HCT116 (cell line): ENCODE measurements around the gene PTPDC1. TPM values are rescaled to one million over a fixed set of nuclear protein-coding genes. Genes with fewer than 3 reads are reported as not detected.

Experiments used
- ATAC-seq: fragments of 200-7000 bp; cut with Tn5 transposase; 2 replicates; pipeline ENCODE4 v1.9.1; 2020; ENCODE audit warnings: mild to moderate bottlenecking, moderate library complexity
- BruUV-seq: library from RNA; stranded (reverse); fragments of 400-500 nt; replicated peaks from 2 replicates; lab custom pipeline; 2021; lab: Mats Ljungman, UMichigan
- CTCF ChIA-PET: fragments of 300-600 bp; sonication (Branson Sonifier 250); formaldehyde crosslinking; loops from one replicate; lab custom pipeline; 2021; ENCODE audit warnings: antibody characterized with exemption; lab: Charles Lee
- POLR2A ChIA-PET: fragments of 300-600, 350-600 bp; sonication (Branson Sonifier 250); formaldehyde crosslinking; loops from one replicate; lab custom pipeline; 2021; ENCODE audit warnings: antibody characterized with exemption; lab: Charles Lee
- RAD21 ChIA-PET, 2 experiments: fragments of 300-600 bp; sonication (Branson Sonifier 250); formaldehyde crosslinking; loops; one replicate each; lab custom pipeline; 2023; ENCODE audit warnings: low total read pairs in 2 of 2; ENCODE audit not compliant: uncharacterized antibody in 2 of 2, unreplicated experiment in 2 of 2, low non-redundant PET in 1 of 2; lab: Charles Lee
- DNase-seq: peaks from one replicate; pipeline ENCODE4 v3.0.0-alpha.2; 2010; ENCODE audit warnings: low read depth, low spot score
- H2AFZ ChIP-seq: fragments of 200-600 bp; shearing (Covaris generic), sonication (generic); 2 replicates; pipeline ENCODE4 v1.6.1; 2017; ENCODE audit warnings: low read depth, mixed run types, mixed read lengths, antibody characterized with exemption, low read length; ENCODE audit not compliant: poor library complexity, severe bottlenecking
- H3K27ac ChIP-seq: 2 replicates; pipeline ENCODE4 v1.5.1; 2012; ENCODE audit warnings: low read depth, low read length
- H3K27me3 ChIP-seq: fragments of 200-600 bp; sonication (generic); 2 replicates; pipeline ENCODE4 v1.6.1; 2016; ENCODE audit warnings: mixed run types, low read length, mixed read lengths; ENCODE audit not compliant: insufficient read depth
- H3K36me3 ChIP-seq, 2 experiments: fragments of 200-500 bp in 1 of 2; fragments of 200-600 bp in 1 of 2; sonication (Bioruptor generic) in 1 of 2; sonication (generic) in 1 of 2; 2 replicates each; pipeline versions ENCODE4 v1.5.1 to v1.6.1; 2014 to 2016; ENCODE audit warnings: low read length in 2 of 2, inconsistent platforms in 1 of 2, mixed read lengths in 1 of 2, mixed run types in 1 of 2; ENCODE audit not compliant: insufficient read depth in 2 of 2, control insufficient read depth in 1 of 2
- H3K4me1 ChIP-seq, 2 experiments: fragments of 200-600 bp in 1 of 2; sonication (generic) in 1 of 2; 2 replicates each; pipeline versions ENCODE4 v1.5.1 to v1.6.1; 2012 to 2017; ENCODE audit warnings: low read length in 2 of 2, inconsistent platforms in 1 of 2, mild to moderate bottlenecking in 1 of 2, mixed read lengths in 1 of 2, mixed run types in 1 of 2, moderate library complexity in 1 of 2; ENCODE audit not compliant: insufficient read depth in 2 of 2, control insufficient read depth in 1 of 2
- H3K4me2 ChIP-seq: fragments of 200-600 bp; sonication (generic); 2 replicates; pipeline ENCODE4 v1.6.1; 2017; ENCODE audit warnings: mixed run types, low read length, mixed read lengths
- H3K4me3 ChIP-seq, 2 experiments: fragments of 200-600 bp in 1 of 2; sonication (generic) in 1 of 2; replicated peaks in 1 of 2; 2 replicates each; pipeline ENCODE4 v1.5.1; 2011 to 2016; ENCODE audit warnings: low read length in 2 of 2, control low read depth in 1 of 2, low read depth in 1 of 2, mild to moderate bottlenecking in 1 of 2, mixed read lengths in 1 of 2, mixed run types in 1 of 2
- H3K79me2 ChIP-seq: fragments of 200-600 bp; sonication (generic); 2 replicates; pipeline ENCODE4 v1.6.1; 2017; ENCODE audit warnings: mild to moderate bottlenecking, mixed run types, low read length, moderate library complexity, mixed read lengths; ENCODE audit not compliant: insufficient read depth
- H3K9ac ChIP-seq: fragments of 200-600 bp; sonication (generic); 2 replicates; pipeline ENCODE4 v1.6.1; 2016; ENCODE audit warnings: low read length, mixed read lengths
- H3K9me2 ChIP-seq: fragments of 200-600 bp; sonication (generic), shearing (Covaris generic); 2 replicates; pipeline ENCODE4 v1.6.1; 2017; ENCODE audit warnings: mixed run types, mild to moderate bottlenecking, moderate library complexity; ENCODE audit not compliant: insufficient read depth
- H3K9me3 ChIP-seq, 2 experiments: fragments of 200-500 bp in 1 of 2; fragments of 200-600 bp in 1 of 2; sonication (Bioruptor generic) in 1 of 2; sonication (generic) in 1 of 2; 2 replicates each; pipeline ENCODE4 v1.6.1; 2014 to 2017; ENCODE audit warnings: low read length in 2 of 2, mixed read lengths in 2 of 2, inconsistent platforms in 1 of 2, low read depth in 1 of 2, mild to moderate bottlenecking in 1 of 2, mixed run types in 1 of 2, moderate library complexity in 1 of 2; ENCODE audit not compliant: control insufficient read depth in 1 of 2, insufficient read depth in 1 of 2
- H4K20me1 ChIP-seq: fragments of 200-600 bp; sonication (generic), shearing (Covaris generic); 2 replicates; pipeline ENCODE4 v1.6.1; 2017; ENCODE audit warnings: mixed run types, mild to moderate bottlenecking, moderate library complexity; ENCODE audit not compliant: insufficient read depth
- CEBPB ChIP-seq: IDR thresholded peaks from 2 replicates; pipeline ENCODE4 v1.6.1; 2012; ENCODE audit warnings: low read depth
- EGR1 ChIP-seq: IDR thresholded peaks from 2 replicates; pipeline ENCODE4 v1.6.1; 2012; ENCODE audit warnings: low read depth
- EZH2 ChIP-seq: fragments of 200-600 bp; sonication (generic); IDR thresholded peaks from 2 replicates; pipeline ENCODE4 v1.6.1; 2017; ENCODE audit warnings: antibody characterized with exemption, mixed run types
- POLR2AphosphoS5 ChIP-seq: IDR thresholded peaks from 2 replicates; pipeline ENCODE4 v1.6.1; 2011; ENCODE audit warnings: mild to moderate bottlenecking, low read depth, low read length, moderate library complexity
- SIN3A ChIP-seq: IDR thresholded peaks from 2 replicates; pipeline ENCODE4 v1.6.1; 2012; ENCODE audit warnings: low read depth
- TCF7L2 ChIP-seq: IDR thresholded peaks from 2 replicates; pipeline ENCODE4 v1.7.0; 2011; ENCODE audit warnings: borderline replicate concordance, inconsistent platforms; ENCODE audit not compliant: insufficient read depth, insufficient read length; ENCODE audit errors: extremely low read depth
- ZNF274 ChIP-seq: fragments of 200-500 bp; sonication (Bioruptor generic); IDR thresholded peaks from 2 replicates; pipeline ENCODE4 v1.6.1; 2014; ENCODE audit warnings: mild to moderate bottlenecking, low read depth, low read length, inconsistent platforms
- intact Hi-C: fragments of 100-400 bp; cut with micrococcal nuclease; formaldehyde crosslinking; loops from 2 replicates; pipeline ENCODE4 v1.10.0; 2022
- total RNA-seq: library from RNA; stranded (reverse); gene quantifications from one replicate; pipeline ENCODE4 v1.2.1, GENCODE V29; 2021; ENCODE audit not compliant: unreplicated experiment
- TF ChIP-seq, protein P1 (sequence below): IDR thresholded peaks from 2 replicates; pipeline ENCODE4 v1.6.1; 2012; ENCODE audit warnings: low read depth
- TF ChIP-seq, protein P2 (sequence below), 3 experiments: fragments of 200-600 bp in 1 of 3; sonication (generic) in 1 of 3; IDR thresholded peaks in 2 of 3; conservative IDR thresholded peaks in 1 of 3; 2 replicates each; pipeline ENCODE4 v1.5.1; 2012 to 2017; ENCODE audit warnings: low read depth in 2 of 3, low read length in 2 of 3, antibody characterized with exemption in 1 of 3, borderline replicate concordance in 1 of 3, control low read depth in 1 of 3, mild to moderate bottlenecking in 1 of 3, mixed read lengths in 1 of 3, mixed run types in 1 of 3, moderate library complexity in 1 of 3; ENCODE audit not compliant: insufficient read depth in 1 of 3
- TF ChIP-seq, protein P3 (sequence below): IDR thresholded peaks from 2 replicates; pipeline ENCODE4 v1.6.1; 2012

Gene PTPDC1
- total RNA-seq, 1 experiment from 2014 or later = 12.7 TPM

DNA sequence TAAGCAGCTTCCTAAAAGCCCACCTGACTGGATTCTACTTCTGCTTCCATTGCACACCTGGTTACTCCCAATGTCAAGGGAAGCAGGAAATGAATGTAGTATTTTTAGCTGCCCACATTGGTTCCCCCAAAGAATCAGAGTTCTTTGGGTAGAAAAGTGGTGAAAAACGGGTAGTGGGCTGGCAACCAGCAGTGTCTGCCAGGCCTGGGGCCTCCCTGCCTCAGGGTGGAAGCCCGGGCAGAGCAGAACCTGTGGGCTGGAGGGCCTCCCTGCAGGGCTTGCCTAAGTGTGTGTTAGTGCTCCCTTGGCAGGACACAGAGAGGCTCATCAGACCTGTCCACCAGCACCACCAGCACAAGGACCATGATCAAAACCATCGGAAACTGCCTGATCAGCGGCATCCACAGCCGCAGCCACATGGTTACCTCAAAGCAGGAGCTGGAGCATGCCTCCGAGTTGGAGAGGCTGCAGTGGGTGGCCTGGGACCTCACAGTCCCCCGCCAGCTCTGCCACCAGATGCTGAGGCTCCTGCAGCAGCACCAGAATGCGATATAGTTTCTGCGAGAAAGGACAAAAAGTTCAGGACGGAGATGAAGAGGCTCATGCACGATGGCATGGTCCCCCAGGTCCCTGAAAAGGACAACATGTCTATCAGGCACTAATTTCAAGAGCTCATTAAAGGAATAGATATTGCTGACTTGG, 72.2 kb downstream of the PTPDC1 start:
- BruUV-seq = no TSS peak
- 0 out of 2 replicates have a peak overlapping the region, but pooled peaks have one; percentile 8 for H3K4me2 ChIP-seq
- RAD21 ChIA-PET = no interaction called here

DNA sequence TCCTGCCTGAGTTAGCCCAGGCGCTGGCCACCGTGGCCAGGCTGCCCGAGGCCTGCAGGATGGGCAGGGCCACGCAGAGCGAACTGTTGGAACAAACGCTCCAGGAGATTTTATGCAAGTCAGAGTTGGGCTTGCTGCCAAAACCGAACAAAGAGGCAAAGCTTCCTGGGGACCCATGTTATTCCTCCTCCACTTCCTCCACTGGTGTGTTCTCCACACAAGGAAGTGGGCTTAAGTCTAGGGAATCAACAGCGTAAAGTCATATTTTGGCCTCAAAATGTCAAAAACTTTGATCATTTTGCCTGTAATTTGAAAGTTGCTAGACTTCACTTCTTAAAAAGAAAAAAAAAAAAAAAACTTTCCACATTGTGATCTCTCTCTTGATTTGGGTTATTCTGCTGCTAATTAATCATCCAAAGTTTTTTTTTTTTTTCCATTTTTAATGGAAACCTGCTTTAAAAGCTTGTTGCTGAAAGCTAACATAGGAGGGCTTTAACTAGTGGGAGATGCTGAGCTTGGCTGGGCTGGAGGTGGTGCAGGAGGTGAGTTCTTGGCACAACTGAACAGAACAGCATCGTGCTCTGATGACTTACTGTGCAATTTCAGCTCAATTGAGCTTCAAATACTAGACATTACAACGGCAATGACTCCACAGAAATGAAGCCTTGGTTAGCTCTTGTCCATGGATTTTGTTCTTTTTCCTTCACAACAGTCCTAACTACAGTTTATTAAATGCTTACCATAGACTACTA, 73.0 kb downstream of the PTPDC1 start:
- H3K4me1 ChIP-seq = peaks cover 4 to 15% of the 10 kb centered on the region in 2 experiments; a peak in 3 of 4 replicates
- RAD21 ChIA-PET = no interaction called here
- no peaks in the 10 kb centered on the region for H3K9me3 ChIP-seq
- no peaks in the 10 kb centered on the region for H3K27me3 ChIP-seq
- ATAC-seq (no peak), DNase-seq (no peak)
- H3K79me2 ChIP-seq = no peaks in the 10 kb centered on the region
- CTCF ChIA-PET = no interaction called here
- H3K4me3 ChIP-seq = no peak overlapping the region
- no peak overlapping the region for H2AFZ ChIP-seq
- H3K36me3 ChIP-seq = no peaks in the 10 kb centered on the region
- no peaks in the 10 kb centered on the region for H4K20me1 ChIP-seq
- H3K27ac ChIP-seq = no peak overlapping the region
- BruUV-seq = no TSS peak
- H3K4me2 ChIP-seq = 0 out of 2 replicates have a peak overlapping the region, but pooled peaks have one; percentile 8
- H3K9me2 ChIP-seq = no peaks in the 10 kb centered on the region
- intact Hi-C loops = no loop called here
- no peak overlapping the region for H3K9ac ChIP-seq
- POLR2A ChIA-PET = interaction anchor here (0.9 to 1.5 kb wide), 3 partner anchors 17 to 72 kb away, joined by 3 to 5 read pairs (median 4); no protein-coding TSS in a partner anchor
- TF ChIP-seq, protein P1, sequence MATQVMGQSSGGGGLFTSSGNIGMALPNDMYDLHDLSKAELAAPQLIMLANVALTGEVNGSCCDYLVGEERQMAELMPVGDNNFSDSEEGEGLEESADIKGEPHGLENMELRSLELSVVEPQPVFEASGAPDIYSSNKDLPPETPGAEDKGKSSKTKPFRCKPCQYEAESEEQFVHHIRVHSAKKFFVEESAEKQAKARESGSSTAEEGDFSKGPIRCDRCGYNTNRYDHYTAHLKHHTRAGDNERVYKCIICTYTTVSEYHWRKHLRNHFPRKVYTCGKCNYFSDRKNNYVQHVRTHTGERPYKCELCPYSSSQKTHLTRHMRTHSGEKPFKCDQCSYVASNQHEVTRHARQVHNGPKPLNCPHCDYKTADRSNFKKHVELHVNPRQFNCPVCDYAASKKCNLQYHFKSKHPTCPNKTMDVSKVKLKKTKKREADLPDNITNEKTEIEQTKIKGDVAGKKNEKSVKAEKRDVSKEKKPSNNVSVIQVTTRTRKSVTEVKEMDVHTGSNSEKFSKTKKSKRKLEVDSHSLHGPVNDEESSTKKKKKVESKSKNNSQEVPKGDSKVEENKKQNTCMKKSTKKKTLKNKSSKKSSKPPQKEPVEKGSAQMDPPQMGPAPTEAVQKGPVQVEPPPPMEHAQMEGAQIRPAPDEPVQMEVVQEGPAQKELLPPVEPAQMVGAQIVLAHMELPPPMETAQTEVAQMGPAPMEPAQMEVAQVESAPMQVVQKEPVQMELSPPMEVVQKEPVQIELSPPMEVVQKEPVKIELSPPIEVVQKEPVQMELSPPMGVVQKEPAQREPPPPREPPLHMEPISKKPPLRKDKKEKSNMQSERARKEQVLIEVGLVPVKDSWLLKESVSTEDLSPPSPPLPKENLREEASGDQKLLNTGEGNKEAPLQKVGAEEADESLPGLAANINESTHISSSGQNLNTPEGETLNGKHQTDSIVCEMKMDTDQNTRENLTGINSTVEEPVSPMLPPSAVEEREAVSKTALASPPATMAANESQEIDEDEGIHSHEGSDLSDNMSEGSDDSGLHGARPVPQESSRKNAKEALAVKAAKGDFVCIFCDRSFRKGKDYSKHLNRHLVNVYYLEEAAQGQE = no peak
- TF ChIP-seq EZH2 = no peak
- no peak for TF ChIP-seq SIN3A
- TF ChIP-seq, protein P2, sequence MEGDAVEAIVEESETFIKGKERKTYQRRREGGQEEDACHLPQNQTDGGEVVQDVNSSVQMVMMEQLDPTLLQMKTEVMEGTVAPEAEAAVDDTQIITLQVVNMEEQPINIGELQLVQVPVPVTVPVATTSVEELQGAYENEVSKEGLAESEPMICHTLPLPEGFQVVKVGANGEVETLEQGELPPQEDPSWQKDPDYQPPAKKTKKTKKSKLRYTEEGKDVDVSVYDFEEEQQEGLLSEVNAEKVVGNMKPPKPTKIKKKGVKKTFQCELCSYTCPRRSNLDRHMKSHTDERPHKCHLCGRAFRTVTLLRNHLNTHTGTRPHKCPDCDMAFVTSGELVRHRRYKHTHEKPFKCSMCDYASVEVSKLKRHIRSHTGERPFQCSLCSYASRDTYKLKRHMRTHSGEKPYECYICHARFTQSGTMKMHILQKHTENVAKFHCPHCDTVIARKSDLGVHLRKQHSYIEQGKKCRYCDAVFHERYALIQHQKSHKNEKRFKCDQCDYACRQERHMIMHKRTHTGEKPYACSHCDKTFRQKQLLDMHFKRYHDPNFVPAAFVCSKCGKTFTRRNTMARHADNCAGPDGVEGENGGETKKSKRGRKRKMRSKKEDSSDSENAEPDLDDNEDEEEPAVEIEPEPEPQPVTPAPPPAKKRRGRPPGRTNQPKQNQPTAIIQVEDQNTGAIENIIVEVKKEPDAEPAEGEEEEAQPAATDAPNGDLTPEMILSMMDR (IDR thresholded peaks at IDR 0.05 in 2 of 3, conservative IDR thresholded peaks at IDR 0.05 in 1 of 3; ENCODE audit: borderline replicate concordance in 1 of 3, insufficient read depth in 1 of 3, low read depth in 2 of 3, low read length in 2 of 3) = no peak
- no peak for TF ChIP-seq CEBPB
- TF ChIP-seq EGR1 = no peak
- no peak for TF ChIP-seq POLR2AphosphoS5
- no peak for TF ChIP-seq ZNF274

More for the DNA sequence above, 72.2 kb downstream of the PTPDC1 start:
- Histone ChIP-seq H3K9ac (no peak overlapping the region), H2AFZ (no peak overlapping the region), H4K20me1 (no peaks in the 10 kb centered on the region), H3K9me3 (no peaks in the 10 kb centered on the region), H3K9me2 (no peaks in the 10 kb centered on the region), H3K27me3 (no peaks in the 10 kb centered on the region), H3K36me3 (no peaks in the 10 kb centered on the region), H3K4me1 (peaks cover 4 to 15% of the 10 kb centered on the region in 2 experiments; a peak in 3 of 4 replicates), H3K79me2 (no peaks in the 10 kb centered on the region), H3K4me3 (no peak overlapping the region), H3K27ac (no peak overlapping the region)
- TF ChIP-seq, protein P3, sequence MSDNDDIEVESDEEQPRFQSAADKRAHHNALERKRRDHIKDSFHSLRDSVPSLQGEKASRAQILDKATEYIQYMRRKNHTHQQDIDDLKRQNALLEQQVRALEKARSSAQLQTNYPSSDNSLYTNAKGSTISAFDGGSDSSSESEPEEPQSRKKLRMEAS = no peak
- TF ChIP-seq CEBPB (no peak), EZH2 (no peak), TCF7L2 (no peak)
- CTCF ChIA-PET = no interaction called here
- ATAC-seq = no peak
- intact Hi-C loops = no loop called here
- POLR2A ChIA-PET = interaction anchor here (0.9 to 1.5 kb wide), 2 partner anchors 17 to 71 kb away, joined by 4 to 5 read pairs; no protein-coding TSS in a partner anchor
- DNase-seq = no peak
